Measurements from ENCODE around the gene KRTAP3-3. TPM values are rescaled to one million over a fixed set of nuclear protein-coding genes. Genes with fewer than 3 reads are reported as not detected.

Gene KRTAP3-3
- polyA plus RNA-seq, 2 donors: not detected

GRCh38 chr17:40966848-40967247 lies 27.1 kb downstream of the KRTAP3-3 start, which contains the start of gene KRT39:
KRT39 (minus strand) TSS chr17:40966948; CDS start chr17:40966856, 92 bp downstream.
- Histone ChIP-seq H3K27ac (ENCODE audit: low read depth in 2 of 2, low read length in 1 of 2) (no peak within 1 kb of the TSS), H3K36me3 (ENCODE audit: control insufficient read depth in 2 of 2, insufficient read depth in 2 of 2, low read length in 1 of 2) (no peaks in the 10 kb centered on the region), H3K4me1 (ENCODE audit: control insufficient read depth in 2 of 2, insufficient read depth in 2 of 2, low read length in 1 of 2) (no peaks in the 10 kb centered on the region)

GRCh38 chr17:40963838-40964237 lies 30.1 kb downstream of the KRTAP3-3 start:
- Histone ChIP-seq H3K27me3 (ENCODE audit: control insufficient read depth in 1 of 2, insufficient read depth in 2 of 2, low read length in 2 of 2) (no peaks in the 10 kb centered on the region), H3K9me3 (ENCODE audit: control insufficient read depth in 2 of 2, insufficient read depth in 1 of 2, low read depth in 1 of 2, low read length in 1 of 2) (no peaks in the 10 kb centered on the region), H3K4me3 (ENCODE audit: low read depth in 1 of 2, low read length in 2 of 2) (no peak overlapping the region), H3K36me3 (ENCODE audit: control insufficient read depth in 2 of 2, insufficient read depth in 2 of 2, low read length in 1 of 2) (no peaks in the 10 kb centered on the region), H3K4me1 (ENCODE audit: control insufficient read depth in 2 of 2, insufficient read depth in 2 of 2, low read length in 1 of 2) (no peaks in the 10 kb centered on the region), H3K27ac (ENCODE audit: low read depth in 2 of 2, low read length in 1 of 2) (no peak overlapping the region)
- WGBS, 2 donors: 40% methylated on average over 1 of the region's 1 CpG

More at GRCh38 chr17:40966848-40967247, 27.1 kb downstream of the KRTAP3-3 start, which contains the start of gene KRT39:
- Histone ChIP-seq H3K9me3 (ENCODE audit: control insufficient read depth in 2 of 2, insufficient read depth in 1 of 2, low read depth in 1 of 2, low read length in 1 of 2) (no peaks in the 10 kb centered on the region), H3K27me3 (ENCODE audit: control insufficient read depth in 1 of 2, insufficient read depth in 2 of 2, low read length in 2 of 2) (no peaks in the 10 kb centered on the region), H3K4me3 (ENCODE audit: low read depth in 1 of 2, low read length in 2 of 2) (no peak within 1 kb of the TSS)
- WGBS, 2 donors: 45 to 75% methylated on average over 1 of the region's 1 CpG

- Histone ChIP-seq H3K4me1 (ENCODE audit: control insufficient read depth in 2 of 2, insufficient read depth in 2 of 2, low read length in 1 of 2) (peaks cover 2% of the 10 kb centered on the region in 2 donors), H3K4me3 (ENCODE audit: low read depth in 1 of 2, low read length in 2 of 2) (no peak overlapping the region), H3K27me3 (ENCODE audit: control insufficient read depth in 1 of 2, insufficient read depth in 2 of 2, low read length in 2 of 2) (no peaks in the 10 kb centered on the region), H3K27ac (ENCODE audit: low read depth in 2 of 2, low read length in 1 of 2) (no peak overlapping the region), H3K36me3 (ENCODE audit: control insufficient read depth in 2 of 2, insufficient read depth in 2 of 2, low read length in 1 of 2) (no peaks in the 10 kb centered on the region), H3K9me3 (ENCODE audit: control insufficient read depth in 2 of 2, insufficient read depth in 1 of 2, low read depth in 1 of 2, low read length in 1 of 2) (no peaks in the 10 kb centered on the region)
- WGBS, 2 donors: 85 to 94% methylated on average over 4 of the region's 4 CpGs
These were observed 31.9 kb downstream of the KRTAP3-3 start for GRCh38 chr17:40962059-40962561.

GRCh38 chr17:40961591-40961990 lies 32.4 kb downstream of the KRTAP3-3 start:
- Histone ChIP-seq H3K4me3 (ENCODE audit: low read depth in 1 of 2, low read length in 2 of 2) (no peak overlapping the region), H3K36me3 (ENCODE audit: control insufficient read depth in 2 of 2, insufficient read depth in 2 of 2, low read length in 1 of 2) (no peaks in the 10 kb centered on the region), H3K4me1 (ENCODE audit: control insufficient read depth in 2 of 2, insufficient read depth in 2 of 2, low read length in 1 of 2) (peaks cover 2% of the 10 kb centered on the region in 2 donors), H3K27ac (ENCODE audit: low read depth in 2 of 2, low read length in 1 of 2) (no peak overlapping the region), H3K27me3 (ENCODE audit: control insufficient read depth in 1 of 2, insufficient read depth in 2 of 2, low read length in 2 of 2) (no peaks in the 10 kb centered on the region), H3K9me3 (ENCODE audit: control insufficient read depth in 2 of 2, insufficient read depth in 1 of 2, low read depth in 1 of 2, low read length in 1 of 2) (no peaks in the 10 kb centered on the region)
- WGBS, 2 donors: 75 to 94% methylated on average over 1 of the region's 1 CpG

- Histone ChIP-seq H3K9me3 (ENCODE audit: control insufficient read depth in 2 of 2, insufficient read depth in 1 of 2, low read depth in 1 of 2, low read length in 1 of 2) (no peaks in the 10 kb centered on the region), H3K4me3 (ENCODE audit: low read depth in 1 of 2, low read length in 2 of 2) (no peak overlapping the region), H3K27me3 (ENCODE audit: control insufficient read depth in 1 of 2, insufficient read depth in 2 of 2, low read length in 2 of 2) (no peaks in the 10 kb centered on the region), H3K36me3 (ENCODE audit: control insufficient read depth in 2 of 2, insufficient read depth in 2 of 2, low read length in 1 of 2) (no peaks in the 10 kb centered on the region), H3K27ac (ENCODE audit: low read depth in 2 of 2, low read length in 1 of 2) (peak overlapping the region in 1 of 2 donors; percentile 13), H3K4me1 (ENCODE audit: control insufficient read depth in 2 of 2, insufficient read depth in 2 of 2, low read length in 1 of 2) (peaks cover 2% of the 10 kb centered on the region in 2 donors)
- 80 to 83% methylated on average over 10 of the region's 10 CpGs for WGBS, 2 donors
These were observed 33.8 kb downstream of the KRTAP3-3 start for GRCh38 chr17:40960144-40960543.

GRCh38 chr17:40958086-40958953 lies 35.6 kb downstream of the KRTAP3-3 start:
- Histone ChIP-seq H3K36me3 (ENCODE audit: control insufficient read depth in 2 of 2, insufficient read depth in 2 of 2, low read length in 1 of 2) (no peaks in the 10 kb centered on the region), H3K27ac (ENCODE audit: low read depth in 2 of 2, low read length in 1 of 2) (peak overlapping the region; percentile 59 to 73), H3K27me3 (ENCODE audit: control insufficient read depth in 1 of 2, insufficient read depth in 2 of 2, low read length in 2 of 2) (no peaks in the 10 kb centered on the region), H3K4me3 (ENCODE audit: low read depth in 1 of 2, low read length in 2 of 2) (no peak overlapping the region), H3K4me1 (ENCODE audit: control insufficient read depth in 2 of 2, insufficient read depth in 2 of 2, low read length in 1 of 2) (peaks cover 2 to 6% of the 10 kb centered on the region in 2 donors), H3K9me3 (ENCODE audit: control insufficient read depth in 2 of 2, insufficient read depth in 1 of 2, low read depth in 1 of 2, low read length in 1 of 2) (no peaks in the 10 kb centered on the region)
- WGBS, 2 donors: 73 to 79% methylated on average over 12 of the region's 12 CpGs

- WGBS, 2 donors: 51 to 57% methylated on average over 8 of the region's 8 CpGs
- H3K36me3 ChIP-seq (ENCODE audit: control insufficient read depth in 2 of 2, insufficient read depth in 2 of 2, low read length in 1 of 2): no peaks in the 10 kb centered on the region
- H3K4me3 ChIP-seq (ENCODE audit: low read depth in 1 of 2, low read length in 2 of 2): no peak overlapping the region
- no peaks in the 10 kb centered on the region for H3K9me3 ChIP-seq (ENCODE audit: control insufficient read depth in 2 of 2, insufficient read depth in 1 of 2, low read depth in 1 of 2, low read length in 1 of 2)
- H3K27ac ChIP-seq (ENCODE audit: low read depth in 2 of 2, low read length in 1 of 2): peak overlapping the region; percentile 34 to 44
- no peaks in the 10 kb centered on the region for H3K27me3 ChIP-seq (ENCODE audit: control insufficient read depth in 1 of 2, insufficient read depth in 2 of 2, low read length in 2 of 2)
- peaks cover 2 to 6% of the 10 kb centered on the region in 2 donors for H3K4me1 ChIP-seq (ENCODE audit: control insufficient read depth in 2 of 2, insufficient read depth in 2 of 2, low read length in 1 of 2)
These were observed 37.3 kb downstream of the KRTAP3-3 start for GRCh38 chr17:40956401-40957254.

- Histone ChIP-seq H3K9me3 (ENCODE audit: control insufficient read depth in 2 of 2, insufficient read depth in 1 of 2, low read depth in 1 of 2, low read length in 1 of 2) (no peaks in the 10 kb centered on the region), H3K4me1 (ENCODE audit: control insufficient read depth in 2 of 2, insufficient read depth in 2 of 2, low read length in 1 of 2) (peaks cover 2 to 6% of the 10 kb centered on the region in 2 donors), H3K27me3 (ENCODE audit: control insufficient read depth in 1 of 2, insufficient read depth in 2 of 2, low read length in 2 of 2) (no peaks in the 10 kb centered on the region), H3K36me3 (ENCODE audit: control insufficient read depth in 2 of 2, insufficient read depth in 2 of 2, low read length in 1 of 2) (no peaks in the 10 kb centered on the region), H3K27ac (ENCODE audit: low read depth in 2 of 2, low read length in 1 of 2) (no peak overlapping the region), H3K4me3 (ENCODE audit: low read depth in 1 of 2, low read length in 2 of 2) (no peak overlapping the region)
- 52 to 64% methylated on average over 2 of the region's 2 CpGs for WGBS, 2 donors
These were observed 40.1 kb downstream of the KRTAP3-3 start for GRCh38 chr17:40953881-40954280.

- no peaks in the 10 kb centered on the region for H3K36me3 ChIP-seq (ENCODE audit: control insufficient read depth in 2 of 2, insufficient read depth in 2 of 2, low read length in 1 of 2)
- H3K27ac ChIP-seq (ENCODE audit: low read depth in 2 of 2, low read length in 1 of 2): peak overlapping the region in 1 of 2 donors; percentile 20
- no peaks in the 10 kb centered on the region for H3K27me3 ChIP-seq (ENCODE audit: control insufficient read depth in 1 of 2, insufficient read depth in 2 of 2, low read length in 2 of 2)
- 31 to 40% methylated on average over 1 of the region's 1 CpG for WGBS, 2 donors
- H3K4me3 ChIP-seq (ENCODE audit: low read depth in 1 of 2, low read length in 2 of 2): no peak overlapping the region
- peaks cover 0 to 3% of the 10 kb centered on the region in 2 donors for H3K4me1 ChIP-seq (ENCODE audit: control insufficient read depth in 2 of 2, insufficient read depth in 2 of 2, low read length in 1 of 2)
- H3K9me3 ChIP-seq (ENCODE audit: control insufficient read depth in 2 of 2, insufficient read depth in 1 of 2, low read depth in 1 of 2, low read length in 1 of 2): no peaks in the 10 kb centered on the region
These were observed 41.3 kb downstream of the KRTAP3-3 start for GRCh38 chr17:40952661-40953060.

Measured in esophagus (tissue), 2 donors.